Ascending aorta (tissue), 2 donors: ENCODE measurements around the gene KRTAP12-1. TPM values are rescaled to one million over a fixed set of nuclear protein-coding genes. Genes with fewer than 3 reads are reported as not detected.
"Not testable (repeated sequence)": the region's sequence is repeated elsewhere in the genome, so short reads cannot be mapped to it uniquely, and the experiment has no call there.

ENCODE experiments used
- DNase-seq, 2 donors: peaks; one replicate each; pipeline ENCODE4 v3.0.0-alpha.2; 2019; ENCODE audit warnings: low spot score in 2 of 2
- H3K27ac ChIP-seq, 2 donors: fragments of 200-600 bp; sonication (generic); one replicate each; pipeline ENCODE4 v1.5.1; 2016 to 2017; ENCODE audit warnings: mild to moderate bottlenecking in 1 of 2
- H3K27me3 ChIP-seq: fragments of 200-600 bp; sonication (generic); one replicate; pipeline ENCODE4 v1.5.1; 2017
- H3K36me3 ChIP-seq, 2 donors: fragments of 200-600 bp; sonication (generic); one replicate each; pipeline ENCODE4 v1.5.1; 2016
- H3K4me1 ChIP-seq, 2 donors: fragments of 200-600 bp; sonication (generic); one replicate each; pipeline ENCODE4 v1.5.1; 2016 to 2017; ENCODE audit warnings: mild to moderate bottlenecking in 1 of 2
- H3K4me3 ChIP-seq, 2 donors: fragments of 200-600 bp; sonication (generic); one replicate each; pipeline ENCODE4 v1.5.1; 2016 to 2017; ENCODE audit warnings: mild to moderate bottlenecking in 1 of 2
- H3K9me3 ChIP-seq, 2 donors: fragments of 200-600 bp; sonication (generic); one replicate each; pipeline ENCODE4 v1.5.1; 2016
- CTCF ChIP-seq, 3 experiments: fragments of 200-600 bp in 2 of 3; fragments of 450-650 bp in 1 of 3; sonication (generic) in 2 of 3; IDR thresholded peaks; one replicate each; pipeline ENCODE4 v1.5.1; 2016 to 2019; ENCODE audit warnings: antibody characterized with exemption in 3 of 3, mild to moderate bottlenecking in 1 of 3, moderate library complexity in 1 of 3
- intact Hi-C: fragments of 100-400 bp; cut with DNase I; formaldehyde crosslinking; loops from one replicate; pipeline ENCODE4 v1.15.1; 2023
- total RNA-seq: library from RNA; depleted of rRNA; stranded (reverse); fragments of >200 nt; gene quantifications from one replicate; pipeline ENCODE4 v1.1.0, GENCODE V29; 2016

KRTAP12-1 gene
- total RNA-seq, 1 donor from 2014 or later, result not detected

GRCh38 chr21:44687671-44688070, 5.7 kb upstream of the KRTAP12-1 start:
- Histone ChIP-seq H3K9me3 (no peaks in the 10 kb centered on the region), H3K4me1 (no peaks in the 10 kb centered on the region), H3K36me3 (no peaks in the 10 kb centered on the region), H3K27ac (no peak overlapping the region), H3K27me3 (no peaks in the 10 kb centered on the region), H3K4me3 (no peak overlapping the region)
- peak in 1 of 2 donors; percentile 52 for DNase-seq
- intact Hi-C loops, result loop anchor here (10.0 kb wide), 1 partner anchor 283 kb away; no protein-coding TSS in a partner anchor
- TF ChIP-seq CTCF (IDR thresholded peaks at IDR 0.05), result no peak

- peak in 1 of 2 donors; percentile 53 for DNase-seq
- Histone ChIP-seq H3K27ac (no peak overlapping the region), H3K4me1 (no peaks in the 10 kb centered on the region), H3K36me3 (no peaks in the 10 kb centered on the region), H3K9me3 (no peaks in the 10 kb centered on the region), H3K27me3 (no peaks in the 10 kb centered on the region), H3K4me3 (no peak overlapping the region)
- intact Hi-C loops, result loop anchor here (10.0 kb wide), 1 partner anchor 282 kb away; no protein-coding TSS in a partner anchor
- no peak for TF ChIP-seq CTCF (IDR thresholded peaks at IDR 0.05)
Observed at GRCh38 chr21:44686843-44687561, 5.0 kb upstream of the KRTAP12-1 start.

GRCh38 chr21:44686000-44686781, 4.2 kb upstream of the KRTAP12-1 start:
- Histone ChIP-seq H3K4me1 (no peaks in the 10 kb centered on the region), H3K4me3 (no peak overlapping the region), H3K9me3 (no peaks in the 10 kb centered on the region), H3K36me3 (no peaks in the 10 kb centered on the region), H3K27me3 (no peaks in the 10 kb centered on the region), H3K27ac (no peak overlapping the region)
- TF ChIP-seq CTCF (IDR thresholded peaks at IDR 0.05), result no peak
- intact Hi-C loops, result loop anchor here (10.0 kb wide), 1 partner anchor 281 kb away; no protein-coding TSS in a partner anchor
- peak in 1 of 2 donors; percentile 27 for DNase-seq

- DNase-seq, result peak in 1 of 2 donors; percentile 42
- H3K36me3 ChIP-seq, result not testable (repeated sequence)
Observed at GRCh38 chr21:44685050-44685449, 3.1 kb upstream of the KRTAP12-1 start.

GRCh38 chr21:44684483-44684882, 2.5 kb upstream of the KRTAP12-1 start:
- H3K4me3 ChIP-seq, result no peak overlapping the region
- no peak for TF ChIP-seq CTCF (IDR thresholded peaks at IDR 0.05)
- intact Hi-C loops, result loop anchor here (10.0 kb wide), 1 partner anchor 280 kb away; no protein-coding TSS in a partner anchor
- DNase-seq, result no peak
- H3K27ac ChIP-seq, result no peak overlapping the region
- H3K9me3 ChIP-seq, result no peaks in the 10 kb centered on the region
- H3K4me1 ChIP-seq, result no peaks in the 10 kb centered on the region
- no peaks in the 10 kb centered on the region for H3K27me3 ChIP-seq
- H3K36me3 ChIP-seq, result no peaks in the 10 kb centered on the region

More at GRCh38 chr21:44685050-44685449, 3.1 kb upstream of the KRTAP12-1 start:
- intact Hi-C loops, result loop anchor here (10.0 kb wide), 1 partner anchor 280 kb away; no protein-coding TSS in a partner anchor
- H3K4me3 ChIP-seq, H3K27ac ChIP-seq, H3K27me3 ChIP-seq, H3K4me1 ChIP-seq, H3K9me3 ChIP-seq: not testable (repeated sequence)

- Histone ChIP-seq H3K9me3 (no peaks in the 10 kb centered on the region), H3K27me3 (no peaks in the 10 kb centered on the region), H3K36me3 (no peaks in the 10 kb centered on the region), H3K4me1 (no peaks in the 10 kb centered on the region), H3K27ac (no peak overlapping the region), H3K4me3 (no peak overlapping the region)
- TF ChIP-seq CTCF (IDR thresholded peaks at IDR 0.05), result no peak
- intact Hi-C loops, result loop anchor here (10.0 kb wide), 1 partner anchor 279 kb away; no protein-coding TSS in a partner anchor
- DNase-seq, result peak in 1 of 2 donors; percentile 11
Observed at GRCh38 chr21:44684077-44684476, 2.1 kb upstream of the KRTAP12-1 start.
